Panc1 (cell line): ENCODE results near the gene ASMTL. TPM values are rescaled to one million over a fixed set of nuclear protein-coding genes. Genes with fewer than 3 reads are reported as not detected.

ENCODE experiments used
- ATAC-seq: fragments of 200-7000 bp; cut with Tn5 transposase; 2 replicates; pipeline ENCODE4 v1.9.1; 2020; ENCODE audit warnings: mild to moderate bottlenecking, moderate library complexity
- BruUV-seq: library from RNA; stranded (reverse); fragments of 400-500 nt; replicated peaks from 2 replicates; lab custom pipeline; 2021; lab: Mats Ljungman, UMichigan
- CTCF ChIA-PET: fragments of 300-600 bp; sonication (Branson Sonifier 250); formaldehyde crosslinking; loops from one replicate; lab custom pipeline; 2022; ENCODE audit warnings: antibody characterized with exemption; lab: Charles Lee
- POLR2A ChIA-PET: fragments of 300-600 bp; sonication (Branson Sonifier 250); formaldehyde crosslinking; loops from one replicate; lab custom pipeline; 2022; ENCODE audit warnings: antibody characterized with exemption; lab: Charles Lee
- DNase-seq: peaks from one replicate; pipeline ENCODE4 v3.0.0-alpha.2; 2010; ENCODE audit warnings: low read depth, low spot score
- H3K27ac ChIP-seq: 2 replicates; pipeline ENCODE4 v1.5.1; 2011; ENCODE audit warnings: mild to moderate bottlenecking, low read length, inconsistent platforms
- H3K27me3 ChIP-seq: fragments of 200-500 bp; sonication (Bioruptor generic); 2 replicates; pipeline ENCODE4 v1.6.0; 2014; ENCODE audit warnings: low read length, inconsistent platforms; ENCODE audit not compliant: control insufficient read depth, insufficient read depth
- H3K36me3 ChIP-seq: fragments of 200-500 bp; sonication (Bioruptor generic); 2 replicates; pipeline ENCODE4 v1.5.1; 2014; ENCODE audit warnings: inconsistent platforms, mild to moderate bottlenecking, low read length, moderate library complexity; ENCODE audit not compliant: control insufficient read depth, insufficient read depth
- H3K4me1 ChIP-seq: 2 replicates; pipeline ENCODE4 v1.5.1; 2011; ENCODE audit warnings: inconsistent platforms, mild to moderate bottlenecking, low read length, moderate library complexity; ENCODE audit not compliant: control insufficient read depth, insufficient read depth
- H3K4me3 ChIP-seq, 2 experiments: 2 replicates each; pipeline ENCODE4 v1.5.1; 2011 to 2012; ENCODE audit warnings: low read depth in 2 of 2, low read length in 2 of 2, mild to moderate bottlenecking in 2 of 2, inconsistent platforms in 1 of 2, moderate library complexity in 1 of 2
- H3K9me3 ChIP-seq: fragments of 200-500 bp; sonication (Bioruptor generic); 2 replicates; pipeline ENCODE4 v1.5.1; 2014; ENCODE audit warnings: low read depth, mild to moderate bottlenecking, inconsistent platforms, low read length, moderate library complexity; ENCODE audit not compliant: control insufficient read depth, insufficient read depth
- POLR2AphosphoS5 ChIP-seq: IDR thresholded peaks from 2 replicates; pipeline ENCODE4 v1.6.1; 2012; ENCODE audit warnings: mild to moderate bottlenecking, low read depth, low read length, moderate library complexity
- SIN3A ChIP-seq: IDR thresholded peaks from 2 replicates; pipeline ENCODE4 v1.6.1; 2012; ENCODE audit warnings: low read depth, mild to moderate bottlenecking, low read length, moderate library complexity, borderline replicate concordance; ENCODE audit not compliant: insufficient read depth
- TCF7L2 ChIP-seq: IDR thresholded peaks from 2 replicates; pipeline ENCODE4 v1.6.1; 2011; ENCODE audit warnings: mild to moderate bottlenecking, low read depth, low read length, inconsistent platforms
- in situ Hi-C: cut with HindIII; loops from 2 replicates; pipeline ENCODE4 v1.10.0; 2016; ENCODE audit warnings: low sequenced_read_pairs, low pct_unique_long_range_greater_than_20kb
- intact Hi-C: fragments of 100-400 bp; cut with micrococcal nuclease; formaldehyde crosslinking; loops from one replicate; pipeline ENCODE4 v1.10.0; 2022; ENCODE audit not compliant: unreplicated experiment
- total RNA-seq: library from RNA; stranded (reverse); gene quantifications from one replicate; pipeline ENCODE4 v1.2.1, GENCODE V29; 2021; ENCODE audit not compliant: unreplicated experiment
- TF ChIP-seq, protein P1 (sequence below): fragments of 450-650 bp; IDR thresholded peaks from 2 replicates; pipeline ENCODE4 v1.5.1; 2017; ENCODE audit warnings: mild to moderate bottlenecking
- TF ChIP-seq, protein P2 (sequence below), 2 experiments: IDR thresholded peaks; 2 replicates each; pipeline ENCODE4 v1.6.1; 2011 to 2012; ENCODE audit warnings: low read depth in 2 of 2, control low read depth in 1 of 2, low read length in 1 of 2, mild to moderate bottlenecking in 1 of 2, moderate library complexity in 1 of 2; ENCODE audit not compliant: insufficient read depth in 1 of 2

Gene ASMTL
- total RNA-seq, 1 experiment from 2014 or later = 16.5 TPM

DNA sequence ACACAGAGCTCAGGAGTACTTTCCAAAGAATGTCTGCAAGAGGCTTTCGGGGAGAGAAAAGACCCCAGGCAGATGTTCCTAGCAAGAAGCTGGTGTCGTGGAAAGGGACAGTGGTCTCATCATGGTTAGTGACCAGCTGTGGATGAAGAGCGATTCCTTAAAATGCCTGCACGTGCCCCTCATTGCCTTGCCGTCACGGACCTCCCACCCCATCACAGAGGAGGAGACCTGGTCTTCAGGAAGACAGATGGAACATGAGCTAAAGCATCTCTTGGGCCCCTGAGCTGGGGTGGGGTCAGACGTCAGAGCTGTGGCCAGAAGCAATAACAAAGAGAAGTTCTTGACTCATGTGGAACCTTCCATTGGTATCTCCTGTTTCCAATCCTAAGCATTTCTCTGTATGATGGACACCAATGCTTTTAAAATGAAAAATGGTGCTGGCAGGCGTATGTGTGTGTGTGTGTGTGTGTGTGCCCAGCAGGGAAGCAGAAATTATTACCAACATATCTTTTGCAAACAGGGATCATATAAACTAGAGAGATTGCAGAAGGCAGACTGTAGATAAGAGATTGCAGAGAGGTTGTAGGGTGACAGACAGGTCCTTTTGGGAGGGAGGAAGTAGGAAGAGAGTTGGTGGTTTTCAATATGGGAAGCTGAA is 25.2 kb upstream of the ASMTL start:
- Histone ChIP-seq H3K27me3 (no peaks in the 10 kb centered on the region), H3K36me3 (no peaks in the 10 kb centered on the region), H3K9me3 (no peaks in the 10 kb centered on the region), H3K27ac (no peak overlapping the region), H3K4me1 (no peaks in the 10 kb centered on the region), H3K4me3 (no peak overlapping the region)
- ChIA-PET CTCF (no interaction called here), POLR2A (no interaction called here)
- intact Hi-C loops = no loop called here
- in situ Hi-C loops = no loop called here
- TF ChIP-seq, protein P1, sequence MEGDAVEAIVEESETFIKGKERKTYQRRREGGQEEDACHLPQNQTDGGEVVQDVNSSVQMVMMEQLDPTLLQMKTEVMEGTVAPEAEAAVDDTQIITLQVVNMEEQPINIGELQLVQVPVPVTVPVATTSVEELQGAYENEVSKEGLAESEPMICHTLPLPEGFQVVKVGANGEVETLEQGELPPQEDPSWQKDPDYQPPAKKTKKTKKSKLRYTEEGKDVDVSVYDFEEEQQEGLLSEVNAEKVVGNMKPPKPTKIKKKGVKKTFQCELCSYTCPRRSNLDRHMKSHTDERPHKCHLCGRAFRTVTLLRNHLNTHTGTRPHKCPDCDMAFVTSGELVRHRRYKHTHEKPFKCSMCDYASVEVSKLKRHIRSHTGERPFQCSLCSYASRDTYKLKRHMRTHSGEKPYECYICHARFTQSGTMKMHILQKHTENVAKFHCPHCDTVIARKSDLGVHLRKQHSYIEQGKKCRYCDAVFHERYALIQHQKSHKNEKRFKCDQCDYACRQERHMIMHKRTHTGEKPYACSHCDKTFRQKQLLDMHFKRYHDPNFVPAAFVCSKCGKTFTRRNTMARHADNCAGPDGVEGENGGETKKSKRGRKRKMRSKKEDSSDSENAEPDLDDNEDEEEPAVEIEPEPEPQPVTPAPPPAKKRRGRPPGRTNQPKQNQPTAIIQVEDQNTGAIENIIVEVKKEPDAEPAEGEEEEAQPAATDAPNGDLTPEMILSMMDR = no peak
- TF ChIP-seq POLR2AphosphoS5 (no peak), SIN3A (no peak), TCF7L2 (no peak)
- TF ChIP-seq, protein P2, sequence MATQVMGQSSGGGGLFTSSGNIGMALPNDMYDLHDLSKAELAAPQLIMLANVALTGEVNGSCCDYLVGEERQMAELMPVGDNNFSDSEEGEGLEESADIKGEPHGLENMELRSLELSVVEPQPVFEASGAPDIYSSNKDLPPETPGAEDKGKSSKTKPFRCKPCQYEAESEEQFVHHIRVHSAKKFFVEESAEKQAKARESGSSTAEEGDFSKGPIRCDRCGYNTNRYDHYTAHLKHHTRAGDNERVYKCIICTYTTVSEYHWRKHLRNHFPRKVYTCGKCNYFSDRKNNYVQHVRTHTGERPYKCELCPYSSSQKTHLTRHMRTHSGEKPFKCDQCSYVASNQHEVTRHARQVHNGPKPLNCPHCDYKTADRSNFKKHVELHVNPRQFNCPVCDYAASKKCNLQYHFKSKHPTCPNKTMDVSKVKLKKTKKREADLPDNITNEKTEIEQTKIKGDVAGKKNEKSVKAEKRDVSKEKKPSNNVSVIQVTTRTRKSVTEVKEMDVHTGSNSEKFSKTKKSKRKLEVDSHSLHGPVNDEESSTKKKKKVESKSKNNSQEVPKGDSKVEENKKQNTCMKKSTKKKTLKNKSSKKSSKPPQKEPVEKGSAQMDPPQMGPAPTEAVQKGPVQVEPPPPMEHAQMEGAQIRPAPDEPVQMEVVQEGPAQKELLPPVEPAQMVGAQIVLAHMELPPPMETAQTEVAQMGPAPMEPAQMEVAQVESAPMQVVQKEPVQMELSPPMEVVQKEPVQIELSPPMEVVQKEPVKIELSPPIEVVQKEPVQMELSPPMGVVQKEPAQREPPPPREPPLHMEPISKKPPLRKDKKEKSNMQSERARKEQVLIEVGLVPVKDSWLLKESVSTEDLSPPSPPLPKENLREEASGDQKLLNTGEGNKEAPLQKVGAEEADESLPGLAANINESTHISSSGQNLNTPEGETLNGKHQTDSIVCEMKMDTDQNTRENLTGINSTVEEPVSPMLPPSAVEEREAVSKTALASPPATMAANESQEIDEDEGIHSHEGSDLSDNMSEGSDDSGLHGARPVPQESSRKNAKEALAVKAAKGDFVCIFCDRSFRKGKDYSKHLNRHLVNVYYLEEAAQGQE (IDR thresholded peaks at IDR 0.05; ENCODE audit: insufficient read depth in 1 of 2, low read depth in 2 of 2, low read length in 1 of 2) = no peak
- DNase-seq (no peak), ATAC-seq (no peak)
- BruUV-seq = no TSS peak

DNA sequence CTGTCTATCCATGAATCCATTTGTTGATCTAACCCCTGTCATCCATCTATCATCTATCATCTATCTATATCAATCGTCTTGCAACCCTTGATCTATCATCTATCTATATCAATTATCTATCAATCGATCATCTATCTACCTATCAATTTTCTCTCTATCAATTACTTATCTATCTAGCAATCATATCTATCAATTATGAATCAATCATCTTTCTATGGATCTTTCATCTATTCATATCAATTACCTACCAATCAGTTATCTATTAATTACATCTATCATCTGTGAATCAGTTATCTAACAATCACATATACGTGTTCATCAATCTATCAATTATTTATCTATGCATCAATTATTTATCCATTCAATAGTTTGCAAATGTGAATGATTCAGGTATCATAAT is 24.5 kb upstream of the ASMTL start:
- Histone ChIP-seq H3K27me3 (no peaks in the 10 kb centered on the region), H3K9me3 (no peaks in the 10 kb centered on the region), H3K4me3 (no peak overlapping the region), H3K27ac (no peak overlapping the region), H3K4me1 (no peaks in the 10 kb centered on the region), H3K36me3 (no peaks in the 10 kb centered on the region)
- ChIA-PET CTCF (no interaction called here), POLR2A (no interaction called here)
- intact Hi-C loops = no loop called here
- DNase-seq = no peak
- TF ChIP-seq SIN3A = no peak
- TF ChIP-seq, protein P1 = no peak
- TF ChIP-seq TCF7L2 = no peak
- TF ChIP-seq, protein P2 (IDR thresholded peaks at IDR 0.05; ENCODE audit: insufficient read depth in 1 of 2, low read depth in 2 of 2, low read length in 1 of 2) = no peak
- TF ChIP-seq POLR2AphosphoS5 = no peak
- no TSS peak for BruUV-seq
- in situ Hi-C loops = no loop called here
- no peak for ATAC-seq
